Stimulated activated CD8-positive, alpha-beta memory T cell treated with anti-CD3 and anti-CD28 coated beads, Interleukin-4, amount 100 ng/mL, for 1 hour (primary cell): ENCODE measurements around the gene GRB7.
"Not testable (repeated sequence)": the region's sequence is repeated elsewhere in the genome, so short reads cannot be mapped to it uniquely, and the experiment has no call there.

ENCODE experiments used
- DNase-seq, 2 donors: peaks; one replicate each; pipeline ENCODE4 v3.0.0-alpha.2; 2020; ENCODE audit warnings: low read depth in 2 of 2, low spot score in 1 of 2

The GRB7 gene

GRCh38 chr17:39730095-39730921 is 7.4 kb upstream of the GRB7 start, which contains the start of gene MIEN1:
TSS of gene MIEN1 (minus strand) at chr17:39730532. CDS start at chr17:39730495, 37 bp downstream.
- DNase-seq: peak; percentile 90

GRCh38 chr17:39732586-39732985 is 5.2 kb upstream of the GRB7 start:
- DNase-seq: no peak

GRCh38 chr17:39735882-39736281 is 1.9 kb upstream of the GRB7 start:
- no peak for DNase-seq

GRCh38 chr17:39736319-39737165 is 1.2 kb upstream of the GRB7 start:
- DNase-seq: no peak

GRCh38 chr17:39737206-39737759 is 455 bp upstream of the GRB7 start:
- DNase-seq: no peak

GRCh38 chr17:39738568-39738901 is 797 bp downstream of the GRB7 start:
- peak in 1 of 2 donors; percentile 21 for DNase-seq

- no peak for DNase-seq
Observed at GRCh38 chr17:39738983-39739884, 1.5 kb downstream of the GRB7 start.

- DNase-seq: no peak
Observed at GRCh38 chr17:39739885-39740356, 2.2 kb downstream of the GRB7 start.

- no peak for DNase-seq
Observed at GRCh38 chr17:39740357-39741111, 2.8 kb downstream of the GRB7 start.

GRCh38 chr17:39742126-39742855 is 4.6 kb downstream of the GRB7 start:
- no peak for DNase-seq

GRCh38 chr17:39742856-39743436 is 5.2 kb downstream of the GRB7 start:
- no peak for DNase-seq

- no peak for DNase-seq
Observed at GRCh38 chr17:39744075-39744835, 6.5 kb downstream of the GRB7 start.

GRCh38 chr17:39744836-39745215 is 7.1 kb downstream of the GRB7 start:
- DNase-seq: no peak

- no peak for DNase-seq
Observed at GRCh38 chr17:39745335-39746144, 7.8 kb downstream of the GRB7 start.

GRCh38 chr17:39746145-39746461 is 8.4 kb downstream of the GRB7 start:
- no peak for DNase-seq

GRCh38 chr17:39747745-39748144 is 10.0 kb downstream of the GRB7 start:
- DNase-seq: no peak

- DNase-seq: not testable (repeated sequence)
Observed at GRCh38 chr17:39748444-39749034, 10.8 kb downstream of the GRB7 start.
